GM10266 (cell line): Measurements from ENCODE around the gene RNF167.

Source experiments
- DNase-seq: peaks from one replicate; pipeline ENCODE4 v3.0.0; 2012; ENCODE audit errors: extremely low spot score
- TF ChIP-seq, protein P1 (sequence below): IDR thresholded peaks from 2 replicates; pipeline ENCODE4 v1.5.1; 2012; ENCODE audit warnings: mild to moderate bottlenecking, low read depth; ENCODE audit not compliant: control insufficient read depth, insufficient read depth; ENCODE audit errors: missing control alignments

The RNF167 gene

DNA sequence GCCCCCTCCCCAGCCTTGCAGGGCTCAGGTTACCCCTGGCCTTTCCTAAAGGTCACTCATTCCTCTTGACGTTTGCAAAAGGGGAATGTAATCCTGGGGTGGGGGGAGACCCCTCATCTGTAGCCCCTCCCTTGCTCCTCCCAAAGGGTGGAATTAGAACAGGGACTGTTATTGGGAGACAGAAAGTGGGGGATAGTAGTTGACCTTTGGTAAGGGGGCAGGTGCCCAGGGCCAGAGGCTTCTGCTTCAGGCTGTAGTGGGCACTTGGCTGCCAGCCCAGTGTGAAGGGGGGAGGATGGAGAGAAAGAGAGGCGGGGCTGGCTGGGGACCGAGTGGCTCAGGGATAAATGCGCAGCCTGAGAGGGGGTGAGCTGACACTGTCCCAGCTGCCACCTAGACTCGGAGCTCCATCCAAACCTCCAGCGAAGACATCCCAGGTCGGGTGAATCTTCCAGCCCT, 10.7 kb downstream of the RNF167 start, which contains the start of gene ENO3:
Gene ENO3 (plus strand): TSS at position 374 of the 459 bp plus-strand sequence. CDS start 711 bp downstream, outside the sequence.
- no peak for DNase-seq
- TF ChIP-seq, protein P1, sequence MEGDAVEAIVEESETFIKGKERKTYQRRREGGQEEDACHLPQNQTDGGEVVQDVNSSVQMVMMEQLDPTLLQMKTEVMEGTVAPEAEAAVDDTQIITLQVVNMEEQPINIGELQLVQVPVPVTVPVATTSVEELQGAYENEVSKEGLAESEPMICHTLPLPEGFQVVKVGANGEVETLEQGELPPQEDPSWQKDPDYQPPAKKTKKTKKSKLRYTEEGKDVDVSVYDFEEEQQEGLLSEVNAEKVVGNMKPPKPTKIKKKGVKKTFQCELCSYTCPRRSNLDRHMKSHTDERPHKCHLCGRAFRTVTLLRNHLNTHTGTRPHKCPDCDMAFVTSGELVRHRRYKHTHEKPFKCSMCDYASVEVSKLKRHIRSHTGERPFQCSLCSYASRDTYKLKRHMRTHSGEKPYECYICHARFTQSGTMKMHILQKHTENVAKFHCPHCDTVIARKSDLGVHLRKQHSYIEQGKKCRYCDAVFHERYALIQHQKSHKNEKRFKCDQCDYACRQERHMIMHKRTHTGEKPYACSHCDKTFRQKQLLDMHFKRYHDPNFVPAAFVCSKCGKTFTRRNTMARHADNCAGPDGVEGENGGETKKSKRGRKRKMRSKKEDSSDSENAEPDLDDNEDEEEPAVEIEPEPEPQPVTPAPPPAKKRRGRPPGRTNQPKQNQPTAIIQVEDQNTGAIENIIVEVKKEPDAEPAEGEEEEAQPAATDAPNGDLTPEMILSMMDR, result no peak

DNA sequence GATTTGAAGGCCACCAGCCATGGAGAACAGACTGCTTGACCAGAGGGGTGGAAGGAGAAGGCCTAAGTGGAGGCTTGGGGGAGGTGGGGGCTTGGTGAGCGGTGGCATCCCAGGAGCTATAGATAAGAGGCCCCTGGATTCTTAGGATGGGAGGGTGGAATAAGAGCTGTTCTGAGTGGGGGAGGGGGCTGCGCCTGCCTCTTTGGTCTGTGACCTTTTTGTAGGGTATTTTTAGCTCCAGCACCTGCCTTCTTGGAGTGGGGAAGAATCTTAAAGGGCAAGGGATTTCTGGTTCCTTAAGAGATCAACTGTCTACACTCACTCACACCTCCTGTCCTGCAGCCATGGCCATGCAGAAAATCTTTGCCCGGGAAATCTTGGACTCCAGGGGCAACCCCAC, 11.4 kb downstream of the RNF167 start:
- no peak for DNase-seq
- TF ChIP-seq, protein P1, result no peak

DNA sequence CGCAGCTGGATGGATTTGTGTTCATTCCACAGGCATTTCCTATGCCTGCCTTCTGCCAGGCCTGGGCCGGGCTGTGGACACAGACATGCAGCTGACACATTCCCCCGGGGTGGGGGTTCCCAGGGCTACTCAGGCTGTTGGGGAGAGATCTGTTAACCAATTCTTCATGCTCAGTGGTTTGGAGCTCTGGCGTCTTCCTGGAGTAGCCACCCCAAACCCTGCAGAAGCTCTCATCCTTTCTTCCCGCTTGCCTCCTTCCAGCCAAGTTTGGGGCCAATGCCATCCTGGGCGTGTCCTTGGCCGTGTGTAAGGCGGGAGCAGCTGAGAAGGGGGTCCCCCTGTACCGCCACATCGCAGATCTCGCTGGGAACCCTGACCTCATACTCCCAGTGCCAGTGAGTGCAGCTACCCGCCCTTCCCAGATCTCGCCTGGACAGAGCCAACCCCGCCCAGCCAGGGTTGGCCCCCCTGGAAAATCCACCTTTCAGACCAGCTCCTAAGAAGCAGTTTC, 13.4 kb downstream of the RNF167 start:
- no peak for DNase-seq
- TF ChIP-seq, protein P1, result no peak

DNA sequence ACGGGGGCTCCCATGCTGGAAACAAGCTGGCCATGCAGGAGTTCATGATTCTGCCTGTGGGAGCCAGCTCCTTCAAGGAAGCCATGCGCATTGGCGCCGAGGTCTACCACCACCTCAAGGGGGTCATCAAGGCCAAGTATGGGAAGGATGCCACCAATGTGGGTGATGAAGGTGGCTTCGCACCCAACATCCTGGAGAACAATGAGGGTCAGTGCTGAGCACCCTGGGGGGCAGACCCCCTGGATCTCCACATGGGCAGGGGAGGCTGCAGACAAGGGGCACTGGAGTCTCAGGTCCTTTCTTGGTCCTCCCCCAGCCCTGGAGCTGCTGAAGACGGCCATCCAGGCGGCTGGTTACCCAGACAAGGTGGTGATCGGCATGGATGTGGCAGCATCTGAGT, 15.0 kb downstream of the RNF167 start:
- DNase-seq, result no peak

DNA sequence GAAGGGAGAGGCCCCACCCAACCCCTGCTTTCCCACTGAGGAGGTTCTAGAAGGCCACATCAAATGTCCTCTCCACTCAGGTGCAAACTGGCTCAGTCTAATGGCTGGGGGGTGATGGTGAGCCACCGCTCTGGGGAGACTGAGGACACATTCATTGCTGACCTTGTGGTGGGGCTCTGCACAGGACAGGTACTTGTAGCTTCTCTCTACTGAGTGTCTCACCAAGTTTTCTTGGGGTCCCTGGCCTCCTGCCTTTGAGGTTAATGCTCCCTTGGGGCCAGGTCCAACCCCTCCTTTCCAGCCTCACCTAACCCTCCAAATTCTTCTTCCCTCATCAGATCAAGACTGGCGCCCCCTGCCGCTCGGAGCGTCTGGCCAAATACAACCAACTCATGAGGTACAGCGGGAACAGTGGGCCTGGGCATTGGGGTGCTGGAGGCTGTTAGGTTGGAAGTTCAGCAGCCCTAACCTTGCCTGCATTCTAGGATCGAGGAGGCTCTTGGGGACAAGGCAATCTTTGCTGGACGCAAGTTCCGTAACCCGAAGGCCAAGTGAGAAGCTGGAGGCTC, 16.5 kb downstream of the RNF167 start:
- TF ChIP-seq, protein P1, result peak; percentile 49
- no peak for DNase-seq

More for the DNA sequence above, 15.0 kb downstream of the RNF167 start:
- TF ChIP-seq, protein P1, result no peak

DNA sequence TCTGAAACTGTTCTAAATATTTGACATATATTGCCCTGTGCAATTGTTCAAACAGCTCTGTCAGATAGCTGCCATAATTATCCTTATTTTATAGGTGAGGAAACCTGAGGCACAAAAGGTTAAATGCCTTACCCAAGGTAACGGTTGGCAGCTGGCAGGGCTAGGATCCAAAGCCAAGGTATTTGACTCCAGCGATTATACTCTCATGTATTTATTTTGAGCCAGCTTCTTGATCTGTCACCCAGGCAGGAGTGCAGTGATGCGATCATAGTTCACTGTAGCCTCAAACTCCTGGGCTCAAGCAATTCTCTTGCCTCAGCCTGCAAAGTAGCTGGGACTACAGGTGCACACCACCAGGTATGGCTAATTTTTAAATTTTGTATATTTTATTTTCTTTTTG, 18.0 kb downstream of the RNF167 start:
- no peak for DNase-seq
- TF ChIP-seq, protein P1, result no peak

DNA sequence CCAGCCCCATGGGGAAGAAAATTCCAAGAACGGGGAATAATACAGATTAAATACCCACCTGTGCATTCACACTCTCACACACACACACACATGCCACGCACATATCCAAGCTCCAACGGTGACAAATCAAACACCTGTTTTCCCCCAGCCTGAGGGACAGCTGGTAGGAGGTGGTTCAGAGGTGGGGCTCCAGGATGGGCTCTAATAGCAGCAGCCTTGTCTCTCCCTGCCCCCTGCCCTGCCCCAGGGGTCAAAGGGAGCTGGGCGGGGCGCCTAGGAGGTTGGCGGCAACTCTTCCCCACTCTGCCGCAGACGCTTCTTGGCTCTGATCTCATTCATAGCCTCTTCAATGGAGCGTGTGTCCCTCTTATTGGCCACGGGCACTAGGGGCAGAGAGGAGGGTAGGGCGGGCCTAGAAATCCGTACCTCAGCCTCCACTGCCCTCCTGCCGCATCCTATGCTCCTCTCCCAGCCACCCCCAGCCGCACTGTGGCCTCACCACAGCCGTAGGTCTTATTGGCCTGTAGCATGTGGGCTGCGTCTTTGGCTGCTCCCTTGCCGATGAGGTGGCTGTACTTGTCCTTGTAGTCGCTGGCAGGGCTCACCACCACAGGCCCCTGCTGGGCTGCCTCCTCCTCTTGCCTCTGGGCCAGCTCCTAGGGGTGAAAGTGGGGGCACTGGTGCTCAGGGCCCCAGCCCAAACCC, 19.3 kb downstream of the RNF167 start:
- DNase-seq, result no peak
- TF ChIP-seq, protein P1, result no peak
